NCI-H345 treated with DMSO at 0.1 percent for 48 hours (cell line): ENCODE results near the gene ZHX3.

ENCODE experiments used
- DNase-seq: peaks from one replicate; lab custom pipeline; 2025; ENCODE audit not compliant: unreplicated experiment; lab: John Stamatoyannopoulos, UW

ZHX3 gene

DNA sequence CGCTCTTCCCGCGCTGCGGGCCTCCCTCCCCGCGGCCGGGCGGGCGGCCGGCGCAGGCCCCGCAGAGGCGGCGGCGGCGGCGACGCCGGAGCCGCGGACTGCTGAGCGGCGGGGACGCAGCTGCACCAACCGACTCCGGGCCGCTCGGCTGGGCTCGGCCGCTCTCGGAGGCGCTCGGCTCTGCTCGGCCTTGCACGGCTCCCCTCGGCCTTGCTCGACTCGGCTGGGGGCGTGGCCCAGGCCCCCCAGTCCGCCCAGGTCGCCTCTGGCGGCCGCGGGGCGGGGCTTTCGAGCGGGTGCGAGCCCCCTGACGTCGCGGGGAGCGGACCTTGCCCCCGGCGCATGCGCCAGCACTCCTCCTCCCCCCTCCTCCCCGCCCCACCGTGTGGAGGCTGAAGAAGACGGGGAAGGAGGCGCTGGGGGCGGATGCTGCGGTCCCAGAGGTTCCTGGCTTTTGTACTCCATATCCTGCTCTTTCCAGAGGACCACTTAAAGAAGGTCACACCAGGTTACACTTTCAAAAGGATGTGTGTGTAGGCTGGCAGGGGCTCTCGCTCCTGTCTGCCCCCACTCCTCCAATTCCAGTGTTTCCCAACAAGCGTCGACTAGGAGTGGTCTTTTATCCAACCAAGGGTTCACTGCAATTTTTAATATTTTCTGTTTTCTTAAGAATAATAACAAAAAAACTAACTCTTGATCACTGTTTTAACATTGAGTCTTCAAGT lies at the start of gene ZHX3:
Gene ZHX3 (minus strand): TSS at position 186 of the 725 bp plus-strand sequence. CDS start 112,815 bp downstream, outside the sequence.
- peak; percentile 96 for DNase-seq

DNA sequence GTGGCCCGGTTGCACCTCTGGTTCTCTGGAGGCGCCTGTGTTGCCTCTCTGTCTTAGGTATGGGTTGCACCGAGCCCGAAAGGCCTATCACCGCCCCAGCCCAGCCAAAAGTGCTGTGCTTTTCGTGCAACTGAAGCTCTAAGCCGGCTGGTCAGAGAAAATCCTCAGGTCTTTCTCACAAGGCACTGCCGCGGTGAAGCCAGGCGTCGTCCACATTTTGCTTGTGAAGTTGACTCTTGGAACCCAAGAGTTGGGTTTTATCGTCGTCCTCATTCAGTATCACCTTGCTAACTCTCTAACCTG lies 49.8 kb upstream of the ZHX3 start:
- DNase-seq = no peak

GRCh38 chr20:41366546-41367392 lies 49.2 kb upstream of the ZHX3 start, which contains the start of gene EMILIN3:
Gene EMILIN3 (minus strand): TSS chr20:41366818. CDS start chr20:41366634, 184 bp downstream.
- DNase-seq = no peak

DNA sequence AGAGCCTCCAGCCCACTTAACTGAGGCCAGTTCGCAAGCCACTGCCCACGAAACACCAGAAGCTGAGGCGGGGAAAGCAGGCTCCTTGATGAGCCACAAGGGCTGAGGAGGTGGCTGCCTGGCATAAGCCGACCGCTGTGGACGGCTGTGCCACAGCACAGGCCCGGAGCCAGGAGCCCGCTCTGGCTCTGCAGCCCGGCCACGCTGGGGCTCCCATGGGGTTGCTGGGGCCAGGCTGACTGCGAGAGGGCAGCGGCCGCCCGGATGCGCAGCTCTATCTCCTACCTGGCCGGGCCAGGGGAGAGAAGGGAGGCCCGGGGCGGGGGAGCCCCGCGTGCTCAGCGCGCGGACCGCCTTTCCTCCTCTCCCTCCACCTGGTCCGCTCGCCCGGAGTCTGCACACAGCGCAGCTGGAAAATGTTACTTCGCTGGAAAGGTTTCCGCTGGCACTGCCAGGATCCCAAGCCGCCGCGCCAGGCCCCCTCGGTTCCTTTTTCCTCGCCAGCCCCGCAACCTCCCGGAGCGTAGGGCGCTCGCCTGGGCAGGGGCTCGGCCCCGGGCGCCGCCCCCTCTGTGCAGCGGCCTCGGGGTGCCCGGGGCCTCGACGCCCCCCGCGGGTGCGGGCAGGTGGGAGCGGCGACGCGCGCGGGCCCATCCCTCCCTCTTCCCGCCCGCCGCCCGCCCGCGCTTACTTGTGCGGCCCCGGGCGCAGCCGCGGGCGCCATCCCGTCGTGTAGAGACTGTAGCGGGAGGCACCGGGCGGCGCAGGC lies 48.4 kb upstream of the ZHX3 start:
- no peak for DNase-seq

DNA sequence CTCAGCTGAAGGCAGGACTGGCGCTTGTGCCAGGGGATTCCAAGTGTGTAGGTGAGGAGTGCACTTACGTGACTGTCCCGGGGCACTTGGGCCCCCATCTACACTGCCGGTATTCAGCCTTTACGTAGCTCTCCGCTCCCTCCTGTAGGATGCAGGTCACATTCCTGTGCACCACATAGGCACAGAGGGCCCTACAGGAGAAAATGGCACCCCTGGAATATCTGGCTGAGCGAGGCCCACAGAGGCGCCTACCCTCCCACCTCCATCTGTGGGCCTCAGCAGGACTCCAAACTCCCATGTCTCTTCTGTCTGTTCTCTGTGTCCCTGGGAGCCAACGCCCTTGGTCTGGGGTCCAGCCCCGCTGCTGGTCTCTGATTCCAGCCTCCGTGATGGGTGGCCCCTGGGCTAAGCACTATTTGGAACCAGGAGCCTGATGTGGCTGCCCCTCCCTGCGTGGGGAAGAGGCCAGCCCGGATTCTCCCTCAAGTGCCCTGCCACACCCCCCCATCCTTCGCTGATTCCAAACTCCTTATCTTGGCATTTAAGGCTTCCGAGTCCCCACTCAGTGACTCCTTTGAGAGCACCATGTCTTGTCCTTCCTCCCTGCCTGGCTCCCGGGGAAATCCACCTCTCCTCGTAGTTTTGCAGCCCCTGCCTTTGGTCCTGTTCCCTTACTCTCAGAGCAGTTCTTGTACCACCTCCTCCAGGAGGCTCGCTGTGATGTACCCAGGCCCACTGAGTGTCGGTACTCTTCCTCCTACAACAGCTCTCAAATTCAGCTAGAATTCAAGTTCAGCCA lies 47.6 kb upstream of the ZHX3 start:
- no peak for DNase-seq

DNA sequence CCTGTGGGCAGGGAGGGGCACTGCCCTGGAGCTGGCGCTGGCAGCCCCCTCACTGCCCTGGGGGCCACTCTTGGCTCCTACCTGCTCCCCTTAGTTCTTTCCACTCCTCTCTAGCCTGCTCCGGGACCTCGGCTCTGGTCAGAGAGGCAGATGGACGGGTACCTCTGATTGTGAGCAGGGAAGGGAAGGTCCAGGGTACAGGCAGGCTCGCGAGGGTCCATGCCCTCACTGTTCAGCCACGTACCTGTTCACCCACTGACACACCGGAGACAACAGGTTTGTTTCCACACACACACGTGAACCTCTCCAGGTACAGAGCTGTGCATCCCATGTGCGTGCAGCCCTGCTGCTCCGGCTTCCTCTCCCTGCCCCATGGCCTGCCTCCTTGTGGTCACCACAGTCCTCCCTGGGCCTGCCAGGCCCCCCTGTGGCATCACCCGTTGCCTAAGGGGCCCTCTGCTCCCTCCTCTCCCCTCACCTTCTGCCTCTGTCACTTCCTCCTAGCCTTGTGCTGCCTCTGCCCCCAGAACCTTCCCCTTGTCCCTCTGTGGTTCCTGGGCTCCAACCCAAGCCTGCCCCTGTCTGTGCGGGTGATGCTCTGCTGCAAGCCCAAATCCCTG lies 46.8 kb upstream of the ZHX3 start:
- no peak for DNase-seq

DNA sequence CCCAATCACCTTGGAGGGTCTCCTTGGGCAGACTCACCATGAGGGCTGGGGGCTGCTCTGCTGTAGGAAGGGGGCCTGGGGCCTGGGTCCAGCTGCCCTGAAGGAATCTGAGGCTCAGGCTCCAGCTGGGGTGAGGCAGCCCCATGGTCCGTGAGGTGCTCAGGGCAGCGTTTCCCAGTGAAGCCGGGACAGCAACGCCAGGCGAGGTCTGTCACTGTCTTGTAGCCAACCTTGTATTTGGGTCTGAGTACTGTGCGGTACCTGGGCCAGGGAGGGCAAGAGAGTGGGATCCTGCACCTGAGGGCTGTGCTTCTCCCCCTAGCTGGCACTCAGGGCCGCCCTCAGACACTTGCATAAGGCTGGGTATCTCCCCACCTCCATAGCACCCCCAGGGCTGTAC lies 46.1 kb upstream of the ZHX3 start:
- DNase-seq = no peak

- no peak for DNase-seq
Measured at GRCh38 chr20:41362748-41363140, 45.2 kb upstream of the ZHX3 start.

GRCh38 chr20:41361757-41362747 lies 44.5 kb upstream of the ZHX3 start:
- no peak for DNase-seq

GRCh38 chr20:41360831-41361756 lies 43.6 kb upstream of the ZHX3 start:
- no peak for DNase-seq

DNA sequence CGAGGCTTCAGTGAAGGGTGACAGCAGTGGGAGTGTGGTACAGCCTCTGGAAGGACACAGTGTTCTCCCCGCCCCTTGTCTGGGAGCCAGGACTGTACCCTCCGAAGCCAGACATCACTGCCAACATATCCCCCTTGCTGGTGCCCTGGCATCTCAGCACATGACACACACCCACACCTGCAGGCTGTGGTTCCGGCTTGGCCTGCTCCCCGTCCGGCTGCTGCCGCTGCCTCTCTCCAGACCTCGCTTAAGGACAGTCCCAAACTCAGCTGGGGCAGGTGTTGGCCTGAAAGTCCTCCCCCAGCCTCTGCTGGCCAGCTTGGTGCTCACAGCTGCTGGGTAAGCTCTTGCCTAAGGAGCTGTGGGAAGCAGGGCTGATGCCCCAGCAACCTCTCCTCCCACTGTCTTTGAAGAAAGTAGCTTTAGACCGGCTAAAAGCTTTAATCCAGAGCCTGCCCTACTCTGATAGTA lies 42.0 kb upstream of the ZHX3 start:
- no peak for DNase-seq

DNA sequence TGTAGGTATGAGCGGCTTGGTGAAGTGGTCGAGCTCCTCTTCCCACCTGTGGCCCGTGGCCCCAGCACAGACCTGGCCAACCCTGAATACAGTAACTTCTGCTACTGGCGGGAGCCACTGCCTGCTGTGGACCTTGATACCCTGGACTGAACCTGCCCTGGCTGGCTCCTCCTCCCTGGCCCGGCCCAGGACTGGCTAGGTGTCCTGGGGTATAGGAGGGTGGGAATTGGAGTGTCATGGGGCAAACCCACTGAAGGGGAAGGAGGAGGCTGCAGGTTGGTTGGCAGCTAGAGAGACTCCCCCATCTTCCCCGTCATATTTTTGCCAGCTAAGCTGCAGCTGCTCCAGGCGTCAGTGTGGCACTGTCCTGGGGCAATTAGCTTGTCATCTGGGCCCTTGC lies 41.2 kb upstream of the ZHX3 start:
- no peak for DNase-seq

DNA sequence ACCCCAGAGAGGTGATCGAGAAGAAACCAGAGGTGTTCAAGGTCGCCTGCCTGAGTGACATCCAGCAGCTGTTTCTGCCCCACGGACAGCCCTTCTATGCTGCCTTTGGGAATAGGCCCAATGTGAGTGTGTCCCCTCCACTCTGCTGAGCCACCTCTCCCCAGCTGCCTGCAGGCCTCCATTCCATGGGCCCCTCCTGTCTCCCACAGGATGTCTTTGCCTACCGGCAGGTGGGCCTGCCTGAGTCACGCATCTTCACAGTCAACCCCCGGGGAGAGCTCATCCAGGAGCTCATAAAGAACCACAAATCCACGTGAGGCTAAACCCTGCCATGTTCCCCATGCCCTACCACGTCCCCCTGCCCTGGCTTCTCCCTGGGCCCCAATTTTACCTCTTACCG lies 40.7 kb upstream of the ZHX3 start:
- no peak for DNase-seq

DNA sequence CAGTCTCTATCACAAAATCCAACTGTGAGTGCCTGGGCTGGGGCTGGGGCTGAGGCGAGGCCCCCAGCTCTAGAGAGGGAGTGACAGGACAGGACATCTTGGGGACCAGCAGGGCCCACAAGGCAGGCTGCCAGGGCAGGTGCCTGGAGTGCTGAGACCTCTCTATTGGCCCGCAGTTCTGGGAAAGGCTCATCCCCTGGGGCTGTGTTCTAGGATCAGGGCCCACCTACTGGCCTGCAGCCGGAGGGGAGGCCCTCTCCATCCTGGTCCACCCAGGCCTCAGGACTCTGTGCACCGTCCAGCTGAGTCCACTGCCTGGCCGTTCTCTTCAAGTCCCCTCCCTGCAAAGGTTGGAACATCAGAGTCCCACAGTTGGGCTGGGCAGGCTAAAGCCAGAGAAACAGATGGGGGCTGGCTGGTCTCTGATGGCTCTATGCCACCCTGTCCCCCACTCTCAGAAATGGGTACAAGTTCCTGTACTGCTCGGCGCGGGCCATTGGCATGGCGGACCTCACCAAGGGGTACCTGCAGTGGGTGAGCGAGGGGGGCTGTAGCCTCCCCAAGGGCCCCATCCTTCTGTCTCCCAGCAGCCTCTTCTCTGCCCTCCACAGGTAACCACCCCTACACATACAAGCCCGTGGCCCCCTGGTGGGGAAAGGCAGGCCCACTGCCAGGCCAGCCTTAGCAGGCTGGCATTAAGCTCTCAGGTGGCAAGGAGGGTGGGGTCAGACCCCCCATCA lies 40.1 kb upstream of the ZHX3 start:
- no peak for DNase-seq

DNA sequence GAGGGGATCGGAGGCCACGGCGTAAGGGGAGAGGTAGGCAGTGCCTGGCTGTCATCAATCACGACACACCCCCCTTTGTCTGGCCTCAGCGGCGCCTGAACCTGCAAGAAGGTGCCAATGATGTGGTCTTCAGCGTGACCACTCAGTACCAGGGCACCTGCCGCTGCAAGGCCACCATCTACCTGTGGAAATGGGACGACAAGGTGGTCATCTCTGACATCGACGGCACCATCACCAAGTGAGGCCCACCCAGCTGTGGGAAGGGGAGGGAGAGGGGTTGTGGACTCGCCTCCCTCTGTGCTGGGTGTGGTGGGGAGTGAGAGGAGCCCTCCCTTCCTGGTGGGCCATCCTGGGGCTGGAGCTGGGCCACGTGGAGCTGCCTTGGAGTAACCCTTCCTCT lies 39.4 kb upstream of the ZHX3 start:
- DNase-seq = no peak

- no peak for DNase-seq
Measured at GRCh38 chr20:41355598-41356203, 38.2 kb upstream of the ZHX3 start.

GRCh38 chr20:41355192-41355591 lies 37.7 kb upstream of the ZHX3 start:
- no peak for DNase-seq
